OCI-M2 (cell line): ENCODE measurements around the gene TRAF5.
"Not testable (repeated sequence)": the region's sequence is repeated elsewhere in the genome, so short reads cannot be mapped to it uniquely, and the experiment has no call there.

Experiments used
- DNase-seq: peaks from one replicate; lab custom pipeline; 2025; ENCODE audit not compliant: unreplicated experiment; lab: John Stamatoyannopoulos, UW

The TRAF5 gene

GRCh38 chr1:211344152-211344618 is 17.6 kb downstream of the TRAF5 start:
- DNase-seq, result no peak

GRCh38 chr1:211345719-211346118 is 19.1 kb downstream of the TRAF5 start:
- DNase-seq, result no peak

GRCh38 chr1:211347077-211347844 is 20.6 kb downstream of the TRAF5 start:
- no peak for DNase-seq

GRCh38 chr1:211348547-211348946 is 21.9 kb downstream of the TRAF5 start:
- no peak for DNase-seq

- no peak for DNase-seq
Measured at GRCh38 chr1:211349741-211350140, 23.1 kb downstream of the TRAF5 start.

- DNase-seq, result not testable (repeated sequence)
Measured at GRCh38 chr1:211352055-211352454, 25.4 kb downstream of the TRAF5 start.

- DNase-seq, result no peak
Measured at GRCh38 chr1:211352465-211352864, 25.8 kb downstream of the TRAF5 start.

GRCh38 chr1:211352985-211353515 is 26.4 kb downstream of the TRAF5 start:
- DNase-seq, result no peak

GRCh38 chr1:211353562-211354212 is 27.1 kb downstream of the TRAF5 start:
- DNase-seq, result no peak

GRCh38 chr1:211355873-211356272 is 29.2 kb downstream of the TRAF5 start:
- DNase-seq, result no peak

GRCh38 chr1:211356723-211357407 is 30.2 kb downstream of the TRAF5 start:
- no peak for DNase-seq

- DNase-seq, result no peak
Measured at GRCh38 chr1:211358685-211359084, 32.1 kb downstream of the TRAF5 start.

- DNase-seq, result no peak
Measured at GRCh38 chr1:211359876-211360275, 33.2 kb downstream of the TRAF5 start.

GRCh38 chr1:211361202-211361601 is 34.6 kb downstream of the TRAF5 start:
- DNase-seq, result no peak

GRCh38 chr1:211369640-211370039 is 43.0 kb downstream of the TRAF5 start:
- no peak for DNase-seq

GRCh38 chr1:211370669-211371068 is 44.0 kb downstream of the TRAF5 start:
- no peak for DNase-seq

GRCh38 chr1:211371406-211372105 is 44.9 kb downstream of the TRAF5 start:
- no peak for DNase-seq

GRCh38 chr1:211372463-211372862 is 45.8 kb downstream of the TRAF5 start:
- no peak for DNase-seq

- DNase-seq, result no peak
Measured at GRCh38 chr1:211375146-211375818, 48.6 kb downstream of the TRAF5 start.

- no peak for DNase-seq
Measured at GRCh38 chr1:211375949-211376348, 49.3 kb downstream of the TRAF5 start.
